Erythroblast (primary cell): ENCODE data around the gene DOCK8.

Source experiments
- GATA1 ChIP-seq: IDR thresholded peaks from 2 replicates; pipeline ENCODE4 v1.6.1; 2011; ENCODE audit warnings: low read depth, mild to moderate bottlenecking, control low read depth, low read length, moderate library complexity
- POLR2A ChIP-seq: IDR thresholded peaks from 2 replicates; pipeline ENCODE4 v1.6.1; 2011; ENCODE audit warnings: mild to moderate bottlenecking, low read length

DNA sequence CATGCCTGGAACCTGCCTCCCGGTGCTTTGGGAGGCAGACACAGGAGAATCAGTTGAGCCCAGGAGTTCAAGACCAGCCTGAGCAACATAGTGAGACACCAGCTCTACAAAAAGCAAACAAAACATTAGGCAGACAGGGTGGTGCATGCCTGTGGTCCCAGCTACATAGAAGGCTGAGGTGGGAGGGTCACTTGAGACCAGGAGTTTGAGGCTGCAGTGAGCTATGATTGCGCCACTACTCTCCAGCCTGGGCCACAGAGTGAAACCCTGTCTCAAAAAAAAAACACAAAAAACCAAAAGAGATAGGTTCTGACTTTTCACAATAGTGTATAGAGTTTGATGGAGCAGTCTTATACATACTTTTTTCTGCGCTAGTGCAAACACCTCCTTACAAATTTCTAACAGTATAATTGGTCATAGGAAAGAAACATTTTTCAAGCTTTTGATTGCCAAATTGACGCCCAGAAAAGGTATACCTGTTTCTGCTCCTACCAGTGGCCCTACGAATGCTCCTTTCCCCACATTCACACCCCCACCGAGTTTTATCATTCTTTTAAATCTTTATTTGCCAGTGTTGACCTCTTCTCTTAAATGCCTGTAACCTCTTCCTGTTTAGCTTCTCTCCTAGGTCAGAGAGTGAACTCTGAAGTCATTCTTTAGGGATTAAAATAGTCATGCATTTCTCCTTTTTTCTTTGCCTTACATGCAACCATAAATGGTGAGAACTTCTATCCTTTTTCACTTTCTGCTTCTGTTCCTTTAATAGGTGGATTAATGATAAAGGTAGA lies 7.5 kb downstream of the DOCK8 start:
- TF ChIP-seq POLR2A (no peak), GATA1 (no peak)
